Astrocyte of the cerebellum (primary cell): ENCODE results near the gene DNAH5.
A peak's percentile ranks its signal among the peaks of the same experiment; 100 is the strongest.

Experiments used
- DNase-seq: peaks from one replicate; pipeline ENCODE4 v3.0.0-alpha.2; 2011; ENCODE audit warnings: low read depth
- H3K4me3 ChIP-seq: 2 replicates; pipeline ENCODE4 v1.5.1; 2011; ENCODE audit warnings: mild to moderate bottlenecking, low read depth, low read length, moderate library complexity
- in situ Hi-C: cut with HindIII; loops from 2 replicates; pipeline ENCODE4 v1.10.0; 2017; ENCODE audit warnings: low sequenced_read_pairs
- TF ChIP-seq, protein P1 (sequence below): IDR thresholded peaks from 2 replicates; pipeline ENCODE4 v1.5.1; 2012; ENCODE audit warnings: low read length, low read depth, moderate library complexity, mild to moderate bottlenecking; ENCODE audit errors: missing control alignments

The DNAH5 gene

DNA sequence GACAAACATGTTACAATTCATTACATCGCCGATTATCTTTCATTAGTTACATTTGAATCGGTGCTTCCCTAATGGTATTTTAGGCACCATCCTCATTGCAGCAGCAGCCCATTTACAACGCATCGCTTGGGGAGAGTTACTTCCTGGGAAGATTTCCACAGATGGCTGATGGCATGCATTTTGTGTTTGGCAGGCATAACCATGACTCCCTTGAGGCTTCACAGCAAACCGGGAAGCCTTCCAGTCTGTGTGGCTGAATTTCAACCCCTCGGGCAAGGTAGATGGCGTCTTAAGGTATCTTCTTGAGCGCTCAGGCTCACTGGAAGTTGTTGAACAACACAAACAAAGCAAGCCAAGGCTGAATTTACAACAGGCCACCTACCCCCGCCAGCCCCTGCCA, 1.6 kb upstream of the DNAH5 start:
- no peak overlapping the region for H3K4me3 ChIP-seq
- TF ChIP-seq, protein P1, sequence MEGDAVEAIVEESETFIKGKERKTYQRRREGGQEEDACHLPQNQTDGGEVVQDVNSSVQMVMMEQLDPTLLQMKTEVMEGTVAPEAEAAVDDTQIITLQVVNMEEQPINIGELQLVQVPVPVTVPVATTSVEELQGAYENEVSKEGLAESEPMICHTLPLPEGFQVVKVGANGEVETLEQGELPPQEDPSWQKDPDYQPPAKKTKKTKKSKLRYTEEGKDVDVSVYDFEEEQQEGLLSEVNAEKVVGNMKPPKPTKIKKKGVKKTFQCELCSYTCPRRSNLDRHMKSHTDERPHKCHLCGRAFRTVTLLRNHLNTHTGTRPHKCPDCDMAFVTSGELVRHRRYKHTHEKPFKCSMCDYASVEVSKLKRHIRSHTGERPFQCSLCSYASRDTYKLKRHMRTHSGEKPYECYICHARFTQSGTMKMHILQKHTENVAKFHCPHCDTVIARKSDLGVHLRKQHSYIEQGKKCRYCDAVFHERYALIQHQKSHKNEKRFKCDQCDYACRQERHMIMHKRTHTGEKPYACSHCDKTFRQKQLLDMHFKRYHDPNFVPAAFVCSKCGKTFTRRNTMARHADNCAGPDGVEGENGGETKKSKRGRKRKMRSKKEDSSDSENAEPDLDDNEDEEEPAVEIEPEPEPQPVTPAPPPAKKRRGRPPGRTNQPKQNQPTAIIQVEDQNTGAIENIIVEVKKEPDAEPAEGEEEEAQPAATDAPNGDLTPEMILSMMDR: no peak
- peak; percentile 64 for DNase-seq
- in situ Hi-C loops: no loop called here

DNA sequence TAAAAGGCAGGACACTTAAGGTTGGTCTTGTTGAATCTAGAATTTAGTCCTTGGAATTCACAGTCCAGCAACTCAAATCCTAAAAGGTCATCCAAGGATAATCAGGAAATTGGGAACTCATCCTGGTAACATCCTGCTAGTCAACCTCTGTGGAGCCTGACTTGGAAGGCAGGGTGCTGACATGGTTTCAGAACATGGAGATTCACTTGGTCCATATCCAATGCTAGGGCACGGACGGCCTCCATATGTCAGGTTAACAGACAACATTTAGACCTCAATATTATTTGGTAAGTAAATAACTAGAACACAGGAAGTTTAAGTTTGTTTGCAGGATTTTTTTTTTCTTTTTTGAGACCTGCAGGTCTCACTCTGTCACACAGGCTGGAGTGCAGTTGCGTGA, 783 bp upstream of the DNAH5 start:
- no peak overlapping the region for H3K4me3 ChIP-seq
- TF ChIP-seq, protein P1: no peak
- DNase-seq: no peak
- in situ Hi-C loops: no loop called here

DNA sequence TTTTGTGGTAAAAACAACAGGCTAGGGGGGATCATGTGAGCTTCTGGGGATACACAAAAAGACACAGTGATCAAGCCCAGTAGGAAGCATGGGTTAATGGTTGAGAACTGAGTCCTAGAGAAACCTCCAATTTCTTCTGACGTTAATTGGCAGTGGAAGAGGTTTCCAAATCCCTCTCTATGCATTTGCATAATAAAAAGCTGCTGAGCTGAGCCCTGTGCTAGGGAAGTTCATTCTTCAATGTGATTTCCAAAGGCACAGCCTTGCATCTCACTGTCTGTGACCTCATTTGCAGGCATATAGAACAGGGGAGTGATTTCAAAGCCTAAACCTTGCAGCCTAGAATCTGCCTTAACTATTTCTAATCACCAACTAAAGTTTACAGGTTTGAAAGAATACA, 812 bp downstream of the DNAH5 start:
- TF ChIP-seq, protein P1: no peak
- in situ Hi-C loops: no loop called here
- H3K4me3 ChIP-seq: no peak overlapping the region
- no peak for DNase-seq

DNA sequence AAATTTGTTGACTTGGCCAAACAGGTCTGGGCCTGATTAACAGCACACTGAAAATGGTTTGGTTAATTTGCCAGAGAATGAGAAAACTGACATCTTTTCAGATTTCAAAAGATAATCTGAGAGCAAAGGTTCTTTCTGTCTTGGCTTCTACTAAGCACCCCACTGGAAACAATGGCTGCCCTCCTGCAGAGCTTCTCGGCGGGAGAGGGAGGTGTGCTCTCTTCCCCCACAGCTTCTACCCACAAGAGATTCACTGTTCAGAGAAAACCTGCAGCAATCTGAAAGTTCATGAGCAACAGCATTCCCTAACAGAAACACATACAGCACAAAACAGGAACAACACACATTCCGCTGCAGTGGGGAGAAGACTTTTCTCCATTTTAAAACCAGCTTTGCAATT, 3.0 kb downstream of the DNAH5 start:
- no peak overlapping the region for H3K4me3 ChIP-seq
- in situ Hi-C loops: no loop called here
- TF ChIP-seq, protein P1: no peak
- no peak for DNase-seq

DNA sequence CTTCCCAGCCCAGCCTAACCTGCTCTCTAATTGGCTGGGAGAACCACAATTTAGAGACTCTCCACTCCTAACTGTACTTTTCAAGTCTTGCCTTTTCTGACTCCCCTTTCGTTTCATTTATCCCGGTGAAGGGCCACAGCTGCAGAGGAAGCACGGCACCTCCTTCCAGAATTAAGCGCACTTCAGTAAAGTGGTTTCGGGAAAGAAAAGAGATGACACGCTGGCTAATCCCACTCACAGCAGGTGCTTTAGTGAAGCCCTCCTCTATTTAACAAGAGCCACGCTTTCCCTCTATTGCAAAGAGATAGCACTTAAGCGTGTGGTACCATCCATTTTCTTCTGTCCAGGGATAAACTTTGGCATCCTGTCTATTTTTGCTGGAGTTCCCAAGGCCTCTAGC, 4.8 kb downstream of the DNAH5 start:
- TF ChIP-seq, protein P1: no peak
- in situ Hi-C loops: no loop called here
- H3K4me3 ChIP-seq: no peak overlapping the region
- no peak for DNase-seq

DNA sequence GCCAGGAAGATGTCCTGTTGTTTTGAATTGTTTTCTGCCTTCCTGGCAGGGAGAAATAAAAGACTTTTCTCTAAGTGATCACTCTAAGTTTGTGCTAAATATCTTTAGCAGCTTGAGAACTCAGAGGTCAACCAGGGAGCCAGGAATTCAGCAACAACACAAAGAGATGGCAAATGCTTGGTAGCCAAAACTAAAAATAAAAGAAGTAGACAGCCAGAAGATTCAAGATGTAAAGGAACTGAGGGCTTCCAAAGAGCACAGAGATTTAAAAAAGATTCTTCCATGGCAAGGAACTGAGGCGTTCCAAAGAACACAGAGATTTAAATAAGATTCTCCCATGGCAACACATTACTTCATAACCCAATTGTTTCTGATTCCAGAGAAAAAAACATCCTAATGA, 9.6 kb downstream of the DNAH5 start:
- DNase-seq: no peak

More for the DNA sequence above, 9.6 kb downstream of the DNAH5 start:
- in situ Hi-C loops: no loop called here
- H3K4me3 ChIP-seq: no peak overlapping the region
- TF ChIP-seq, protein P1: no peak
